ENCODE measurements around the gene CRYZ. TPM values are rescaled to one million over a fixed set of nuclear protein-coding genes. Genes with fewer than 3 reads are reported as not detected.
A peak's percentile ranks its signal among the peaks of the same experiment; 100 is the strongest.

CRYZ gene
- total and polyA plus RNA-seq, 2 donors (not counting 3 experiments of a cell fraction or from before 2014, with no cell fraction given), result 24.5 to 32.7 TPM

DNA sequence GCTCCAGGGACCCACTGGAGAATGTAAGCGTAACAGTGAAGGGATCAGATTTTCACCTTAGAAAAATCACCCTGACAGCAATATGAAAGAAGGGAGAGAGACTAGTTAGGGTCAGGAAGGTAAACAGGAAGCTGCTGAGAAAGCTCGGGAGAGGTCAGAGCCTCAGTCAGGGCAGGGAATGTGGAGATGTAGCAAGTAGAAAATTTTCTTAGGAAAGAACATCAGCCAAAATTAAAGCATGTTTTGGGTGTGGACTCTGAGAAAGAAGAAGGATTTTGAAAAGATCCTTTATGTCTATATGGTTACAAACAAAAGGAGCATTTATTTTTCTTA is 42.5 kb downstream of the CRYZ start:
- intact Hi-C loops (cut with micrococcal nuclease), result loop anchor here (1.0 kb wide), 1 partner anchor 43 kb away; the partner anchor contains the start of genes CRYZ and TYW3
- H3K4me3 ChIP-seq (replicated peaks in 1 of 3; ENCODE audit: insufficient read depth in 1 of 3, low read depth in 1 of 3, low read length in 3 of 3), result no peak overlapping the region
- H2AFZ ChIP-seq (ENCODE audit: low read depth, low read length), result peak overlapping the region; percentile 69
- FAIRE-seq, result no peak
- H3K79me2 ChIP-seq (ENCODE audit: control insufficient read depth, insufficient read depth, low read length), result no peaks in the 10 kb centered on the region
- no peaks in the 10 kb centered on the region for H3K27me3 ChIP-seq (ENCODE audit: control insufficient read depth in 2 of 2, insufficient read depth in 2 of 2, low read length in 2 of 2)
- H4K20me1 ChIP-seq (replicated peaks; ENCODE audit: control insufficient read depth, extremely low read depth, insufficient read depth, low read length), result no peaks in the 10 kb centered on the region
- no peak for TF ChIP-seq FOS (IDR thresholded peaks at IDR 0.05; ENCODE audit: borderline replicate concordance, insufficient read depth, low read length)
- no peak for TF ChIP-seq EZH2 (IDR thresholded peaks at IDR 0.05; ENCODE audit: borderline replicate concordance, low read depth, low read length, severe bottlenecking)
- TF ChIP-seq CTCF (IDR thresholded peaks at IDR 0.05; ENCODE audit: extremely low read depth in 1 of 2, insufficient read depth in 1 of 2, low read depth in 1 of 2, low read length in 2 of 2), result no peak
- no peak for TF ChIP-seq MYC (IDR thresholded peaks at IDR 0.05; ENCODE audit: low read depth, low read length)
- ChIA-PET CTCF (interaction anchor here (1.0 to 3.7 kb wide), 27 partner anchors 9 to 1062 kb away, joined by 3 to 35 read pairs (median 5); partner anchors contain the start of genes CRYZ, ERICH3 and TYW3), POLR2A (no interaction called here)
- H3K9ac ChIP-seq (replicated peaks; ENCODE audit: extremely low read depth, insufficient read depth, low read length), result peak overlapping the region; percentile 9
- BruUV-seq (replicated peaks), result no TSS peak
- no peaks in the 10 kb centered on the region for H3K9me3 ChIP-seq (replicated peaks; ENCODE audit: control insufficient read depth, insufficient read depth, low read length)
- H3K4me2 ChIP-seq (ENCODE audit: insufficient read depth, low read length), result peak overlapping the region; percentile 21
- H3K9me1 ChIP-seq (replicated peaks; ENCODE audit: control insufficient read depth, extremely low read depth, insufficient read depth, low read length), result no peaks in the 10 kb centered on the region
- no peaks in the 10 kb centered on the region for H3K36me3 ChIP-seq (ENCODE audit: control insufficient read depth in 2 of 2, extremely low read depth in 1 of 2, insufficient read depth in 2 of 2, low read length in 2 of 2)
- H3K4me1 ChIP-seq (ENCODE audit: control insufficient read depth, extremely low read depth, insufficient read depth, low read length), result no peaks in the 10 kb centered on the region
- H3K27ac ChIP-seq (ENCODE audit: insufficient read depth, low read depth, low read length), result no peak overlapping the region
- DNase-seq (ENCODE audit: low read depth, low spot score), result peak; percentile 3
- dilution Hi-C loops (cut with MboI; ENCODE audit: extremely low pct_ligation_motif_present, low sequenced_read_pairs), result no loop called here

Measured in endothelial cell of umbilical vein (primary cell).